ENCODE results near the gene EFNA5.

EFNA5 gene

DNA sequence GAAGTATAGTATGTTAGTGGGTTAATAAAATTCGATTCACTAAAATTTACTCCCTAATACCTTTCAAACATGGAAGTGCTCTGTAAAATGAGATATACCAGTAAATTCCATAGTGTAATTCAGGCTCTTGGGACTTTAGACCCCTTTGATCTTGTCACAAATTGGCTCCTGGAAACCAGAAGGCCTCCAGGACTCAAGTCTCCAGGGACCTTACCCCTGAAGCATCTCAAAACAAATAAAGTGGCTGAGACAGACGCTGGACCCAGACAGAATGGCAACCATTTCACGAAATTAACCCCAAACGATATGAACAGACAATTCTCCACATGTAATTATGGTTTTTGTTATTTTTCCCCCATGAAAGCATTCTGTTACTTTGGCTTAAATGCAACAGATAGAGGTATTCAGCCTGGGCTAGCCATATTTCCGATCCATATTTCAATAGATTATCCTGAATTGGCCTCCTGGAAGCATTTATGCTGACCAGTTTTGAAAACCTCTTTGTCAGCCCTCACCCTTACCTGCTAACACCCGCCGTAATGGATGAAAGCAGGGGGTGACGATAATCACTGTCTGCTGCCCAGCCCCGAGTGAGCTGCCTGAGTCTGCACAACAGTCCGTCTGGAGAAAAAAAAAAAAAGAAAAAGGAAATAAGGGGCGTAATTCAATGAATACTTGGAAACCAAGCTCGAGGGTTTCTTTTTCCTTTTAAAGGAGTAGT is 34.1 kb upstream of the EFNA5 start:
- no peaks in the 10 kb centered on the region for H3K4me1 ChIP-seq (ENCODE audit: insufficient read depth, low read length, severe bottlenecking)
- no peak overlapping the region for H2AFZ ChIP-seq (ENCODE audit: low read length)
- H3K9me2 ChIP-seq (ENCODE audit: low read depth, low read length) = no peaks in the 10 kb centered on the region
- no peak overlapping the region for H3K4me2 ChIP-seq (ENCODE audit: low read length)
- no peak overlapping the region for H3K27ac ChIP-seq (ENCODE audit: low read depth, low read length, poor library complexity, severe bottlenecking)
- no peaks in the 10 kb centered on the region for H4K20me1 ChIP-seq (ENCODE audit: insufficient read depth, low read length)
- H3K36me3 ChIP-seq (ENCODE audit: insufficient read depth, low read length) = no peaks in the 10 kb centered on the region
- peaks cover 2% of the 10 kb centered on the region; the same call in 1 of the 2 replicates for H3K9me3 ChIP-seq (ENCODE audit: low read length)
- H3K79me2 ChIP-seq (ENCODE audit: insufficient read depth, low read length) = no peaks in the 10 kb centered on the region
- no peaks in the 10 kb centered on the region for H3K27me3 ChIP-seq (ENCODE audit: insufficient read depth, low read length)
- no peak overlapping the region for H3K9ac ChIP-seq (ENCODE audit: low read length)
- H3K4me3 ChIP-seq (ENCODE audit: low read depth, low read length, poor library complexity, severe bottlenecking) = no peak overlapping the region
- H3F3A ChIP-seq (ENCODE audit: insufficient read depth, low read length) = no peaks in the 10 kb centered on the region
- TF ChIP-seq CTCF (IDR thresholded peaks at IDR 0.05; ENCODE audit: low read length) (no peak), EZH2 (IDR thresholded peaks at IDR 0.05; ENCODE audit: borderline replicate concordance, low read length) (no peak)

GRCh38 chr5:107700481-107700880 is 29.7 kb upstream of the EFNA5 start:
- H2AFZ ChIP-seq (ENCODE audit: low read length) = no peak overlapping the region
- no peak overlapping the region for H3K9ac ChIP-seq (ENCODE audit: low read length)
- no peaks in the 10 kb centered on the region for H3K9me3 ChIP-seq (ENCODE audit: low read length)
- H3K4me1 ChIP-seq (ENCODE audit: insufficient read depth, low read length, severe bottlenecking) = no peaks in the 10 kb centered on the region
- H3K4me3 ChIP-seq (ENCODE audit: low read depth, low read length, poor library complexity, severe bottlenecking) = no peak overlapping the region
- H3K79me2 ChIP-seq (ENCODE audit: insufficient read depth, low read length) = no peaks in the 10 kb centered on the region
- H4K20me1 ChIP-seq (ENCODE audit: insufficient read depth, low read length) = no peaks in the 10 kb centered on the region
- no peak overlapping the region for H3K4me2 ChIP-seq (ENCODE audit: low read length)
- H3K9me2 ChIP-seq (ENCODE audit: low read depth, low read length) = no peaks in the 10 kb centered on the region
- no peaks in the 10 kb centered on the region for H3F3A ChIP-seq (ENCODE audit: insufficient read depth, low read length)
- no peaks in the 10 kb centered on the region for H3K36me3 ChIP-seq (ENCODE audit: insufficient read depth, low read length)
- H3K27me3 ChIP-seq (ENCODE audit: insufficient read depth, low read length) = no peaks in the 10 kb centered on the region
- TF ChIP-seq EZH2 (IDR thresholded peaks at IDR 0.05; ENCODE audit: borderline replicate concordance, low read length) (no peak), CTCF (IDR thresholded peaks at IDR 0.05; ENCODE audit: low read length) (no peak)
- no peak overlapping the region for H3K27ac ChIP-seq (ENCODE audit: low read depth, low read length, poor library complexity, severe bottlenecking)

- Histone ChIP-seq H4K20me1 (ENCODE audit: insufficient read depth, low read length) (no peaks in the 10 kb centered on the region), H3K9ac (ENCODE audit: low read length) (no peak overlapping the region), H3K79me2 (ENCODE audit: insufficient read depth, low read length) (no peaks in the 10 kb centered on the region), H3K4me1 (ENCODE audit: insufficient read depth, low read length, severe bottlenecking) (no peaks in the 10 kb centered on the region), H3F3A (ENCODE audit: insufficient read depth, low read length) (no peaks in the 10 kb centered on the region), H3K9me2 (ENCODE audit: low read depth, low read length) (no peaks in the 10 kb centered on the region), H2AFZ (ENCODE audit: low read length) (no peak overlapping the region), H3K36me3 (ENCODE audit: insufficient read depth, low read length) (no peaks in the 10 kb centered on the region), H3K9me3 (ENCODE audit: low read length) (no peaks in the 10 kb centered on the region), H3K4me2 (ENCODE audit: low read length) (no peak overlapping the region), H3K27me3 (ENCODE audit: insufficient read depth, low read length) (no peaks in the 10 kb centered on the region), H3K4me3 (ENCODE audit: low read depth, low read length, poor library complexity, severe bottlenecking) (no peak overlapping the region), H3K27ac (ENCODE audit: low read depth, low read length, poor library complexity, severe bottlenecking) (no peak overlapping the region)
- no peak for TF ChIP-seq EZH2 (IDR thresholded peaks at IDR 0.05; ENCODE audit: borderline replicate concordance, low read length)
- TF ChIP-seq CTCF (IDR thresholded peaks at IDR 0.05; ENCODE audit: low read length) = no peak
These were observed 28.7 kb upstream of the EFNA5 start for GRCh38 chr5:107699425-107699824.

All from OCI-LY1 (cell line).